Astrocyte of the cerebellum (primary cell): ENCODE measurements around the gene CD52.
"Not testable (repeated sequence)": the region's sequence is repeated elsewhere in the genome, so short reads cannot be mapped to it uniquely, and the experiment has no call there.

ENCODE experiments used
- DNase-seq: peaks from one replicate; pipeline ENCODE4 v3.0.0-alpha.2; 2011; ENCODE audit warnings: low read depth
- H3K4me3 ChIP-seq: 2 replicates; pipeline ENCODE4 v1.5.1; 2011; ENCODE audit warnings: mild to moderate bottlenecking, low read depth, low read length, moderate library complexity
- CTCF ChIP-seq: IDR thresholded peaks from 2 replicates; pipeline ENCODE4 v1.5.1; 2012; ENCODE audit warnings: low read length, low read depth, moderate library complexity, mild to moderate bottlenecking; ENCODE audit errors: missing control alignments
- in situ Hi-C: cut with HindIII; loops from 2 replicates; pipeline ENCODE4 v1.10.0; 2017; ENCODE audit warnings: low sequenced_read_pairs

Gene CD52

GRCh38 chr1:26289158-26290059 is 28.3 kb upstream of the CD52 start:
- no peak for DNase-seq
- no peak for TF ChIP-seq CTCF
- H3K4me3 ChIP-seq, result no peak overlapping the region
- in situ Hi-C loops, result no loop called here

- H3K4me3 ChIP-seq, result no peak overlapping the region
- TF ChIP-seq CTCF, result no peak
- in situ Hi-C loops, result no loop called here
- no peak for DNase-seq
These were observed 27.5 kb upstream of the CD52 start for GRCh38 chr1:26290122-26290881.

- in situ Hi-C loops, result no loop called here
- no peak for TF ChIP-seq CTCF
- no peak for DNase-seq
- H3K4me3 ChIP-seq, result no peak overlapping the region
These were observed 26.9 kb upstream of the CD52 start for GRCh38 chr1:26290882-26291261.

GRCh38 chr1:26291433-26291832 is 26.3 kb upstream of the CD52 start:
- DNase-seq, result no peak
- in situ Hi-C loops, result no loop called here
- no peak overlapping the region for H3K4me3 ChIP-seq
- TF ChIP-seq CTCF, result no peak

GRCh38 chr1:26291939-26292338 is 25.8 kb upstream of the CD52 start:
- TF ChIP-seq CTCF, result no peak
- no peak overlapping the region for H3K4me3 ChIP-seq
- DNase-seq, result no peak
- in situ Hi-C loops, result no loop called here

- DNase-seq, H3K4me3 ChIP-seq, in situ Hi-C loops: not testable (repeated sequence)
These were observed 25.0 kb upstream of the CD52 start for GRCh38 chr1:26292735-26293134.
